ENCODE data around the gene NFKB2.

Gene NFKB2

GRCh38 chr10:102451105-102451969, 55.8 kb downstream of the NFKB2 start, which contains the start of gene C10orf95:
Gene C10orf95 (minus strand): TSS chr10:102451543. CDS start chr10:102451093, 450 bp downstream.
- DNase-seq (ENCODE audit: low read depth) = no peak
